ENCODE data around the gene GDI2.

DNA sequence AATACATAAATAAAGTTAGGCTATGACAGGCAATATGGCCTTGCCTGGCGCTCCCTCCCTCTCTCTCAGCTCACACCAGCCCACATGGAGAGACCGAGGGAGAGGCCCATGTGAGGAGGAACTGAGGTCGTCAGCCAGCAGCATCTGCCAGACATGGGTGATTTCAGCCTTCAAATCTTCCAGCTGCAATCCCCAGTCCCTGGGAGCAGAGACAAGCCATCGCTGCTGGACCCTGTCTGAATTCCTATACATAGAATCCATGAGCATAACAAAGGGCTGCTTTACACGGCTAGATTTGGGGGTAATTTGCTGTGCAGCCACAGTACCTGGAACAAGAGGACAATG lies 40.9 kb upstream of the GDI2 start:
- TF ChIP-seq, protein P1, sequence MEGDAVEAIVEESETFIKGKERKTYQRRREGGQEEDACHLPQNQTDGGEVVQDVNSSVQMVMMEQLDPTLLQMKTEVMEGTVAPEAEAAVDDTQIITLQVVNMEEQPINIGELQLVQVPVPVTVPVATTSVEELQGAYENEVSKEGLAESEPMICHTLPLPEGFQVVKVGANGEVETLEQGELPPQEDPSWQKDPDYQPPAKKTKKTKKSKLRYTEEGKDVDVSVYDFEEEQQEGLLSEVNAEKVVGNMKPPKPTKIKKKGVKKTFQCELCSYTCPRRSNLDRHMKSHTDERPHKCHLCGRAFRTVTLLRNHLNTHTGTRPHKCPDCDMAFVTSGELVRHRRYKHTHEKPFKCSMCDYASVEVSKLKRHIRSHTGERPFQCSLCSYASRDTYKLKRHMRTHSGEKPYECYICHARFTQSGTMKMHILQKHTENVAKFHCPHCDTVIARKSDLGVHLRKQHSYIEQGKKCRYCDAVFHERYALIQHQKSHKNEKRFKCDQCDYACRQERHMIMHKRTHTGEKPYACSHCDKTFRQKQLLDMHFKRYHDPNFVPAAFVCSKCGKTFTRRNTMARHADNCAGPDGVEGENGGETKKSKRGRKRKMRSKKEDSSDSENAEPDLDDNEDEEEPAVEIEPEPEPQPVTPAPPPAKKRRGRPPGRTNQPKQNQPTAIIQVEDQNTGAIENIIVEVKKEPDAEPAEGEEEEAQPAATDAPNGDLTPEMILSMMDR (IDR thresholded peaks at IDR 0.05; ENCODE audit: low read depth, low read length, missing input control), result no peak
- TF ChIP-seq, protein P2, sequence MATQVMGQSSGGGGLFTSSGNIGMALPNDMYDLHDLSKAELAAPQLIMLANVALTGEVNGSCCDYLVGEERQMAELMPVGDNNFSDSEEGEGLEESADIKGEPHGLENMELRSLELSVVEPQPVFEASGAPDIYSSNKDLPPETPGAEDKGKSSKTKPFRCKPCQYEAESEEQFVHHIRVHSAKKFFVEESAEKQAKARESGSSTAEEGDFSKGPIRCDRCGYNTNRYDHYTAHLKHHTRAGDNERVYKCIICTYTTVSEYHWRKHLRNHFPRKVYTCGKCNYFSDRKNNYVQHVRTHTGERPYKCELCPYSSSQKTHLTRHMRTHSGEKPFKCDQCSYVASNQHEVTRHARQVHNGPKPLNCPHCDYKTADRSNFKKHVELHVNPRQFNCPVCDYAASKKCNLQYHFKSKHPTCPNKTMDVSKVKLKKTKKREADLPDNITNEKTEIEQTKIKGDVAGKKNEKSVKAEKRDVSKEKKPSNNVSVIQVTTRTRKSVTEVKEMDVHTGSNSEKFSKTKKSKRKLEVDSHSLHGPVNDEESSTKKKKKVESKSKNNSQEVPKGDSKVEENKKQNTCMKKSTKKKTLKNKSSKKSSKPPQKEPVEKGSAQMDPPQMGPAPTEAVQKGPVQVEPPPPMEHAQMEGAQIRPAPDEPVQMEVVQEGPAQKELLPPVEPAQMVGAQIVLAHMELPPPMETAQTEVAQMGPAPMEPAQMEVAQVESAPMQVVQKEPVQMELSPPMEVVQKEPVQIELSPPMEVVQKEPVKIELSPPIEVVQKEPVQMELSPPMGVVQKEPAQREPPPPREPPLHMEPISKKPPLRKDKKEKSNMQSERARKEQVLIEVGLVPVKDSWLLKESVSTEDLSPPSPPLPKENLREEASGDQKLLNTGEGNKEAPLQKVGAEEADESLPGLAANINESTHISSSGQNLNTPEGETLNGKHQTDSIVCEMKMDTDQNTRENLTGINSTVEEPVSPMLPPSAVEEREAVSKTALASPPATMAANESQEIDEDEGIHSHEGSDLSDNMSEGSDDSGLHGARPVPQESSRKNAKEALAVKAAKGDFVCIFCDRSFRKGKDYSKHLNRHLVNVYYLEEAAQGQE (IDR thresholded peaks at IDR 0.05), result no peak
- no peak for TF ChIP-seq EGR1 (IDR thresholded peaks at IDR 0.05; ENCODE audit: low read depth in 2 of 2)
- TF ChIP-seq, protein P3, sequence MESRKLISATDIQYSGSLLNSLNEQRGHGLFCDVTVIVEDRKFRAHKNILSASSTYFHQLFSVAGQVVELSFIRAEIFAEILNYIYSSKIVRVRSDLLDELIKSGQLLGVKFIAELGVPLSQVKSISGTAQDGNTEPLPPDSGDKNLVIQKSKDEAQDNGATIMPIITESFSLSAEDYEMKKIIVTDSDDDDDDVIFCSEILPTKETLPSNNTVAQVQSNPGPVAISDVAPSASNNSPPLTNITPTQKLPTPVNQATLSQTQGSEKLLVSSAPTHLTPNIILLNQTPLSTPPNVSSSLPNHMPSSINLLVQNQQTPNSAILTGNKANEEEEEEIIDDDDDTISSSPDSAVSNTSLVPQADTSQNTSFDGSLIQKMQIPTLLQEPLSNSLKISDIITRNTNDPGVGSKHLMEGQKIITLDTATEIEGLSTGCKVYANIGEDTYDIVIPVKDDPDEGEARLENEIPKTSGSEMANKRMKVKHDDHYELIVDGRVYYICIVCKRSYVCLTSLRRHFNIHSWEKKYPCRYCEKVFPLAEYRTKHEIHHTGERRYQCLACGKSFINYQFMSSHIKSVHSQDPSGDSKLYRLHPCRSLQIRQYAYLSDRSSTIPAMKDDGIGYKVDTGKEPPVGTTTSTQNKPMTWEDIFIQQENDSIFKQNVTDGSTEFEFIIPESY (IDR thresholded peaks at IDR 0.05), result no peak
- no peak for TF ChIP-seq YY1 (IDR thresholded peaks at IDR 0.05)
- TF ChIP-seq SP1 (IDR thresholded peaks at IDR 0.05), result no peak
- no peak for TF ChIP-seq TAF1 (conservative IDR thresholded peaks at IDR 0.05)
- TF ChIP-seq RAD21 (IDR thresholded peaks at IDR 0.05), result no peak
- no peak for TF ChIP-seq JUND (IDR thresholded peaks at IDR 0.05)
- TF ChIP-seq, protein P4, sequence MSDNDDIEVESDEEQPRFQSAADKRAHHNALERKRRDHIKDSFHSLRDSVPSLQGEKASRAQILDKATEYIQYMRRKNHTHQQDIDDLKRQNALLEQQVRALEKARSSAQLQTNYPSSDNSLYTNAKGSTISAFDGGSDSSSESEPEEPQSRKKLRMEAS (IDR thresholded peaks at IDR 0.05), result no peak
- no peak for TF ChIP-seq RXRA (IDR thresholded peaks at IDR 0.05)
- TF ChIP-seq GABPA (IDR thresholded peaks at IDR 0.05 in 1 of 2, conservative IDR thresholded peaks at IDR 0.05 in 1 of 2), result no peak
